Measurements from ENCODE around the gene SLC49A3. TPM values are rescaled to one million over a fixed set of nuclear protein-coding genes. Genes with fewer than 3 reads are reported as not detected.

Gene SLC49A3
- total and polyA plus RNA-seq, 2 of the 8 experiments (the other 6 are each of a cell fraction or from before 2014, with no cell fraction given), result 5.0 to 8.8 TPM

- Histone ChIP-seq H3K23me2 (ENCODE audit: low read depth, low read length) (no peaks in the 10 kb centered on the region), H2BK5ac (ENCODE audit: low read depth, low read length) (no peak overlapping the region; the same call in 1 of the 2 replicates), H2AK5ac (ENCODE audit: low read depth, low read length) (no peak overlapping the region), H2BK15ac (ENCODE audit: low read length) (0 out of 2 replicates have a peak overlapping the region, but pooled peaks have one; percentile 29), H3K56ac (replicated peaks; ENCODE audit: insufficient read length, low read depth, low read length) (no peak overlapping the region), H4K20me1 (replicated peaks in 1 of 2; ENCODE audit: control insufficient read depth in 1 of 2, insufficient read depth in 2 of 2, low read length in 2 of 2) (peaks cover 0 to 14% of the 10 kb centered on the region in 2 experiments), H3K79me2 (ENCODE audit: control insufficient read depth in 1 of 2, insufficient read depth in 2 of 2, low read length in 2 of 2) (no peaks in the 10 kb centered on the region), H3K79me1 (ENCODE audit: low read depth, low read length) (no peaks in the 10 kb centered on the region), H4K8ac (ENCODE audit: extremely low read depth, insufficient read depth, low read length) (peak overlapping the region; percentile 71), H2BK20ac (ENCODE audit: low read length) (no peak overlapping the region), H3K4me3 (ENCODE audit: extremely low read depth in 1 of 4, insufficient read depth in 2 of 4, low read depth in 3 of 4, low read length in 4 of 4) (peak overlapping the region; percentile 18 to 74 (median 54)), H3K4me2 (ENCODE audit: insufficient read depth in 1 of 2, low read depth in 2 of 2, low read length in 2 of 2) (peak overlapping the region; percentile 58 to 62), H3K18ac (ENCODE audit: extremely low read depth, low read length) (no peak overlapping the region), H2BK12ac (ENCODE audit: low read depth, low read length) (0 out of 2 replicates have a peak overlapping the region, but pooled peaks have one; percentile 39), H3K9me3 (ENCODE audit: insufficient read depth in 2 of 2, low read depth in 1 of 2, low read length in 1 of 2) (no peaks in the 10 kb centered on the region), H3K4ac (replicated peaks; ENCODE audit: insufficient read length, low read depth, low read length) (no peak overlapping the region), H3K27ac (ENCODE audit: low read depth, low read length) (no peak overlapping the region), H4K91ac (replicated peaks; ENCODE audit: insufficient read length, low read length) (no peak overlapping the region), H4K5ac (ENCODE audit: insufficient read length, low read depth, low read length) (no peak overlapping the region), H3K4me1 (replicated peaks in 1 of 4; ENCODE audit: control insufficient read depth in 3 of 4, insufficient read depth in 4 of 4, low read length in 3 of 4) (peaks cover 0 to 19% (median 5%) of the 10 kb centered on the region in 4 experiments; a peak in 5 of 7 replicates), H3K9ac (replicated peaks in 1 of 4; ENCODE audit: extremely low read depth in 1 of 4, low read depth in 3 of 4, low read length in 3 of 4) (no peak overlapping the region), H3K36me3 (ENCODE audit: control insufficient read depth in 2 of 4, insufficient read depth in 4 of 4, low read length in 3 of 4) (no peaks in the 10 kb centered on the region), H3K14ac (ENCODE audit: insufficient read length) (no peak overlapping the region), H2BK120ac (replicated peaks; ENCODE audit: low read depth, low read length) (no peak overlapping the region), H2AFZ (ENCODE audit: low read length) (no peak overlapping the region), H3K27me3 (replicated peaks in 1 of 4; ENCODE audit: control insufficient read depth in 3 of 4, extremely low read depth in 1 of 4, insufficient read depth in 3 of 4, low read length in 3 of 4) (no peaks in the 10 kb centered on the region; a peak in 2 of 7 replicates), H3K23ac (ENCODE audit: insufficient read length) (no peak overlapping the region)
- CTCF ChIA-PET (ENCODE audit: partially characterized antibody), result interaction anchor here (1.3 to 1.4 kb wide), 3 partner anchors 20 to 78 kb away, joined by 3 to 4 read pairs (median 4); no protein-coding TSS in a partner anchor
- POLR2A ChIA-PET (ENCODE audit: partially characterized antibody), result interaction anchor here (0.6 to 6.3 kb wide), 10 partner anchors 8 to 1124 kb away, joined by 3 to 34 read pairs (median 3); partner anchors contain the start of genes ATP5ME, MYL5, PCGF3 and PDE6B
- no peak for FAIRE-seq
- WGBS, 2 experiments (ENCODE audit: extremely low coverage in 1 of 2, insufficient coverage in 1 of 2, insufficient read length in 1 of 2, insufficient replicate concordance in 2 of 2, low coverage in 1 of 2, low lambda C conversion rate in 2 of 2, missing lambda C conversion rate in 1 of 2), result 39% methylated on average over 7 of the region's 17 CpGs; no CpG with 5 or more reads in 1 of the 2 experiments
- TF ChIP-seq TCF12 (IDR thresholded peaks at IDR 0.05; ENCODE audit: low read depth, low read length) (no peak), GABPA (IDR thresholded peaks at IDR 0.05; ENCODE audit: borderline replicate concordance, insufficient read depth, low read length) (no peak), NRF1 (IDR thresholded peaks at IDR 0.05; ENCODE audit: low read depth, low read length) (no peak), POLR2AphosphoS5 (IDR thresholded peaks at IDR 0.05; ENCODE audit: low read depth, low read length) (no peak), POLR2A (IDR thresholded peaks at IDR 0.05; ENCODE audit: control extremely low read depth in 1 of 2, low read depth in 2 of 2, low read length in 2 of 2) (peak in 1 of 2 experiments; percentile 30; a peak in 1 of 3 replicates), CREB1 (IDR thresholded peaks at IDR 0.05) (no peak), RNF2 (IDR thresholded peaks at IDR 0.05; ENCODE audit: borderline replicate concordance, low read depth, low read length, missing control alignments, poor library complexity, severe bottlenecking) (no peak), SIRT6 (IDR thresholded peaks at IDR 0.05; ENCODE audit: low read length) (no peak), CBX5 (IDR thresholded peaks at IDR 0.05; ENCODE audit: low read depth, low read length) (no peak), KDM5A (IDR thresholded peaks at IDR 0.05; ENCODE audit: low read length) (no peak), SIN3A (conservative IDR thresholded peaks at IDR 0.05 in 1 of 2, IDR thresholded peaks at IDR 0.05 in 1 of 2; ENCODE audit: low read depth in 1 of 2, low read length in 2 of 2) (0 out of 4 replicates have a peak, but pooled peaks of 1 of the 2 experiments have one; percentile 12)
- TF ChIP-seq, protein P1, sequence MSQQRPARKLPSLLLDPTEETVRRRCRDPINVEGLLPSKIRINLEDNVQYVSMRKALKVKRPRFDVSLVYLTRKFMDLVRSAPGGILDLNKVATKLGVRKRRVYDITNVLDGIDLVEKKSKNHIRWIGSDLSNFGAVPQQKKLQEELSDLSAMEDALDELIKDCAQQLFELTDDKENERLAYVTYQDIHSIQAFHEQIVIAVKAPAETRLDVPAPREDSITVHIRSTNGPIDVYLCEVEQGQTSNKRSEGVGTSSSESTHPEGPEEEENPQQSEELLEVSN (IDR thresholded peaks at IDR 0.05), result no peak
- peak in 1 of 2 experiments; percentile 74 for DNase-seq (ENCODE audit: low read depth in 1 of 2, low spot score in 2 of 2)
Measured at GRCh38 chr4:680551-680927, 8.4 kb downstream of the SLC49A3 start.

All from H1 (cell line).